HCT116 (cell line): ENCODE data around the gene U2AF1L4. TPM values are rescaled to one million over a fixed set of nuclear protein-coding genes. Genes with fewer than 3 reads are reported as not detected.

Experiments
- ATAC-seq: fragments of 200-7000 bp; cut with Tn5 transposase; 2 replicates; pipeline ENCODE4 v1.9.1; 2020; ENCODE audit warnings: mild to moderate bottlenecking, moderate library complexity
- BruUV-seq: library from RNA; stranded (reverse); fragments of 400-500 nt; replicated peaks from 2 replicates; lab custom pipeline; 2021; lab: Mats Ljungman, UMichigan
- CTCF ChIA-PET: fragments of 300-600 bp; sonication (Branson Sonifier 250); formaldehyde crosslinking; loops from one replicate; lab custom pipeline; 2021; ENCODE audit warnings: antibody characterized with exemption; lab: Charles Lee
- POLR2A ChIA-PET: fragments of 300-600, 350-600 bp; sonication (Branson Sonifier 250); formaldehyde crosslinking; loops from one replicate; lab custom pipeline; 2021; ENCODE audit warnings: antibody characterized with exemption; lab: Charles Lee
- RAD21 ChIA-PET, 2 experiments: fragments of 300-600 bp; sonication (Branson Sonifier 250); formaldehyde crosslinking; loops; one replicate each; lab custom pipeline; 2023; ENCODE audit warnings: low total read pairs in 2 of 2; ENCODE audit not compliant: uncharacterized antibody in 2 of 2, unreplicated experiment in 2 of 2, low non-redundant PET in 1 of 2; lab: Charles Lee
- DNase-seq: peaks from one replicate; pipeline ENCODE4 v3.0.0-alpha.2; 2010; ENCODE audit warnings: low read depth, low spot score
- H2AFZ ChIP-seq: fragments of 200-600 bp; shearing (Covaris generic), sonication (generic); 2 replicates; pipeline ENCODE4 v1.6.1; 2017; ENCODE audit warnings: low read depth, mixed run types, mixed read lengths, antibody characterized with exemption, low read length; ENCODE audit not compliant: poor library complexity, severe bottlenecking
- H3K27ac ChIP-seq: 2 replicates; pipeline ENCODE4 v1.5.1; 2012; ENCODE audit warnings: low read depth, low read length
- H3K27me3 ChIP-seq: fragments of 200-600 bp; sonication (generic); 2 replicates; pipeline ENCODE4 v1.6.1; 2016; ENCODE audit warnings: mixed run types, low read length, mixed read lengths; ENCODE audit not compliant: insufficient read depth
- H3K36me3 ChIP-seq, 2 experiments: fragments of 200-500 bp in 1 of 2; fragments of 200-600 bp in 1 of 2; sonication (Bioruptor generic) in 1 of 2; sonication (generic) in 1 of 2; 2 replicates each; pipeline versions ENCODE4 v1.5.1 to v1.6.1; 2014 to 2016; ENCODE audit warnings: low read length in 2 of 2, inconsistent platforms in 1 of 2, mixed read lengths in 1 of 2, mixed run types in 1 of 2; ENCODE audit not compliant: insufficient read depth in 2 of 2, control insufficient read depth in 1 of 2
- H3K4me1 ChIP-seq, 2 experiments: fragments of 200-600 bp in 1 of 2; sonication (generic) in 1 of 2; 2 replicates each; pipeline versions ENCODE4 v1.5.1 to v1.6.1; 2012 to 2017; ENCODE audit warnings: low read length in 2 of 2, inconsistent platforms in 1 of 2, mild to moderate bottlenecking in 1 of 2, mixed read lengths in 1 of 2, mixed run types in 1 of 2, moderate library complexity in 1 of 2; ENCODE audit not compliant: insufficient read depth in 2 of 2, control insufficient read depth in 1 of 2
- H3K4me2 ChIP-seq: fragments of 200-600 bp; sonication (generic); 2 replicates; pipeline ENCODE4 v1.6.1; 2017; ENCODE audit warnings: mixed run types, low read length, mixed read lengths
- H3K4me3 ChIP-seq, 2 experiments: fragments of 200-600 bp in 1 of 2; sonication (generic) in 1 of 2; replicated peaks in 1 of 2; 2 replicates each; pipeline ENCODE4 v1.5.1; 2011 to 2016; ENCODE audit warnings: low read length in 2 of 2, control low read depth in 1 of 2, low read depth in 1 of 2, mild to moderate bottlenecking in 1 of 2, mixed read lengths in 1 of 2, mixed run types in 1 of 2
- H3K79me2 ChIP-seq: fragments of 200-600 bp; sonication (generic); 2 replicates; pipeline ENCODE4 v1.6.1; 2017; ENCODE audit warnings: mild to moderate bottlenecking, mixed run types, low read length, moderate library complexity, mixed read lengths; ENCODE audit not compliant: insufficient read depth
- H3K9ac ChIP-seq: fragments of 200-600 bp; sonication (generic); 2 replicates; pipeline ENCODE4 v1.6.1; 2016; ENCODE audit warnings: low read length, mixed read lengths
- H3K9me2 ChIP-seq: fragments of 200-600 bp; sonication (generic), shearing (Covaris generic); 2 replicates; pipeline ENCODE4 v1.6.1; 2017; ENCODE audit warnings: mixed run types, mild to moderate bottlenecking, moderate library complexity; ENCODE audit not compliant: insufficient read depth
- H3K9me3 ChIP-seq, 2 experiments: fragments of 200-500 bp in 1 of 2; fragments of 200-600 bp in 1 of 2; sonication (Bioruptor generic) in 1 of 2; sonication (generic) in 1 of 2; 2 replicates each; pipeline ENCODE4 v1.6.1; 2014 to 2017; ENCODE audit warnings: low read length in 2 of 2, mixed read lengths in 2 of 2, inconsistent platforms in 1 of 2, low read depth in 1 of 2, mild to moderate bottlenecking in 1 of 2, mixed run types in 1 of 2, moderate library complexity in 1 of 2; ENCODE audit not compliant: control insufficient read depth in 1 of 2, insufficient read depth in 1 of 2
- H4K20me1 ChIP-seq: fragments of 200-600 bp; sonication (generic), shearing (Covaris generic); 2 replicates; pipeline ENCODE4 v1.6.1; 2017; ENCODE audit warnings: mixed run types, mild to moderate bottlenecking, moderate library complexity; ENCODE audit not compliant: insufficient read depth
- CBX3 ChIP-seq: IDR thresholded peaks from 2 replicates; pipeline ENCODE4 v1.6.1; 2012; ENCODE audit warnings: low read depth
- EGR1 ChIP-seq: IDR thresholded peaks from 2 replicates; pipeline ENCODE4 v1.6.1; 2012; ENCODE audit warnings: low read depth
- POLR2A ChIP-seq: IDR thresholded peaks from 2 replicates; pipeline ENCODE4 v1.7.0; 2011; ENCODE audit warnings: borderline replicate concordance; ENCODE audit not compliant: insufficient read depth, insufficient read length; ENCODE audit errors: extremely low read depth
- POLR2AphosphoS5 ChIP-seq: IDR thresholded peaks from 2 replicates; pipeline ENCODE4 v1.6.1; 2011; ENCODE audit warnings: mild to moderate bottlenecking, low read depth, low read length, moderate library complexity
- SIN3A ChIP-seq: IDR thresholded peaks from 2 replicates; pipeline ENCODE4 v1.6.1; 2012; ENCODE audit warnings: low read depth
- SP1 ChIP-seq: IDR thresholded peaks from 2 replicates; pipeline ENCODE4 v1.6.1; 2012; ENCODE audit warnings: low read depth
- TCF7L2 ChIP-seq: IDR thresholded peaks from 2 replicates; pipeline ENCODE4 v1.7.0; 2011; ENCODE audit warnings: borderline replicate concordance, inconsistent platforms; ENCODE audit not compliant: insufficient read depth, insufficient read length; ENCODE audit errors: extremely low read depth
- ZFX ChIP-seq: fragments of 450-650 bp; IDR thresholded peaks from 2 replicates; pipeline ENCODE4 v1.6.1; 2017
- intact Hi-C: fragments of 100-400 bp; cut with micrococcal nuclease; formaldehyde crosslinking; loops from 2 replicates; pipeline ENCODE4 v1.10.0; 2022
- total RNA-seq: library from RNA; stranded (reverse); gene quantifications from one replicate; pipeline ENCODE4 v1.2.1, GENCODE V29; 2021; ENCODE audit not compliant: unreplicated experiment
- TF ChIP-seq, protein P1 (sequence below): IDR thresholded peaks from 2 replicates; pipeline ENCODE4 v1.6.1; 2012
- TF ChIP-seq, protein P2 (sequence below), 3 experiments: fragments of 200-600 bp in 1 of 3; sonication (generic) in 1 of 3; IDR thresholded peaks in 2 of 3; conservative IDR thresholded peaks in 1 of 3; 2 replicates each; pipeline ENCODE4 v1.5.1; 2012 to 2017; ENCODE audit warnings: low read depth in 2 of 3, low read length in 2 of 3, antibody characterized with exemption in 1 of 3, borderline replicate concordance in 1 of 3, control low read depth in 1 of 3, mild to moderate bottlenecking in 1 of 3, mixed read lengths in 1 of 3, mixed run types in 1 of 3, moderate library complexity in 1 of 3; ENCODE audit not compliant: insufficient read depth in 1 of 3
- TF ChIP-seq, protein P3 (sequence below): IDR thresholded peaks from 2 replicates; pipeline ENCODE4 v1.6.1; 2012; ENCODE audit warnings: low read depth

Gene U2AF1L4
- total RNA-seq, 1 experiment from 2014 or later: 15.6 TPM

DNA sequence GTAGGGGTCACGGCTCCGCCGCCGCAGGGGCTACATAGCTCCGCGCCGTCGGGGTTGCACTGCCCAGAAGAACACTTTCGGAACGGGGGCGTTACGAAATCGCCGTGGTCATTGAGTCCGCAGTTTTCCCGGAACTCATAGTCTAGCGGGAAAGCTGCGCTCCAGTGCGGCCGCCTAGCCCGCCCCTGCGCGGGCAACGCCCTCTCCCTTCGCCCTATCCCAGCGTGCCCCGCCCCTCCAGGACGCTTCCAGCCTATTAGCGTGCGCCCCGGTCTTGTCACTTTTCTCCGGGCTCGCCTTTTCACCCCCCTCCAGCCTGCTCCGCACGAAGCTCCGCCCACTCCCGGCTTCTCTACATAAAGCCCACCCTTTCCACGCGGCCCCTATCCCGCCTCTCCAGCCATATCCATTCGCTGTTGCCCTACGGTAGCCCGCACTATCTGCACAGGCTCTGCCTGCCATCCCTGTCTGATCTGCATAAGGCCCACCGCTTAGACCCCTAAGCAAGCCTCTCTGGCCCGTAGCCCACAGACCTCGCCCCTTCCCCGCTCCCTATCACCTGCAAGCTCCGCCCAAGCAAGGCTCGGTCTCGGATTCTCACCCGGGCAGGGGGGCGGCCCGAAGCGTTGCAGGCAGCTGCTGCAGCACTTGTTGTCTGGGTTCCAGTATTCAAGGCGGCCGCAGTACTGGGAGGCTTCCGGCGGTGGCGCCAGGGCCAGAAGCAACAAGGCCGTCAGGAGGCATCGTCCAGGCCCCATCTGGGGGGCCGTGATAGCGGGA, 4.6 kb downstream of the U2AF1L4 start:
- Histone ChIP-seq H3K79me2 (peaks cover 1% of the 10 kb centered on the region; the same call in 1 of the 2 replicates), H3K9me3 (no peaks in the 10 kb centered on the region), H2AFZ (peak overlapping the region; percentile 78), H3K27me3 (no peaks in the 10 kb centered on the region), H3K9ac (peak overlapping the region; percentile 72), H3K27ac (peak overlapping the region; percentile 73), H3K4me1 (peaks cover 20 to 26% of the 10 kb centered on the region in 2 experiments; a peak in 3 of 4 replicates), H4K20me1 (no peaks in the 10 kb centered on the region), H3K4me3 (peak overlapping the region; percentile 61 to 74), H3K36me3 (peaks cover 14 to 23% of the 10 kb centered on the region in 2 experiments; a peak in 3 of 4 replicates), H3K4me2 (peak overlapping the region; percentile 100), H3K9me2 (no peaks in the 10 kb centered on the region)
- DNase-seq (peak; percentile 87), ATAC-seq (peak; percentile 80)
- intact Hi-C loops: no loop called here
- CTCF ChIA-PET: interaction anchor here (1.1 kb wide), 2 partner anchors 17 to 79 kb away, joined by 3 read pairs; no protein-coding TSS in a partner anchor
- TF ChIP-seq EGR1 (0 out of 2 replicates have a peak, but pooled peaks have one; percentile 10), CBX3 (no peak), ZFX (peak; percentile 18; the same call in 1 of the 2 replicates), POLR2A (peak; percentile 81), SP1 (peak; percentile 84), TCF7L2 (no peak), POLR2AphosphoS5 (peak; percentile 41), SIN3A (0 out of 2 replicates have a peak, but pooled peaks have one; percentile 52)
- TF ChIP-seq, protein P1, sequence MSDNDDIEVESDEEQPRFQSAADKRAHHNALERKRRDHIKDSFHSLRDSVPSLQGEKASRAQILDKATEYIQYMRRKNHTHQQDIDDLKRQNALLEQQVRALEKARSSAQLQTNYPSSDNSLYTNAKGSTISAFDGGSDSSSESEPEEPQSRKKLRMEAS: peak; percentile 55; the same call in 1 of the 2 replicates
- TF ChIP-seq, protein P2, sequence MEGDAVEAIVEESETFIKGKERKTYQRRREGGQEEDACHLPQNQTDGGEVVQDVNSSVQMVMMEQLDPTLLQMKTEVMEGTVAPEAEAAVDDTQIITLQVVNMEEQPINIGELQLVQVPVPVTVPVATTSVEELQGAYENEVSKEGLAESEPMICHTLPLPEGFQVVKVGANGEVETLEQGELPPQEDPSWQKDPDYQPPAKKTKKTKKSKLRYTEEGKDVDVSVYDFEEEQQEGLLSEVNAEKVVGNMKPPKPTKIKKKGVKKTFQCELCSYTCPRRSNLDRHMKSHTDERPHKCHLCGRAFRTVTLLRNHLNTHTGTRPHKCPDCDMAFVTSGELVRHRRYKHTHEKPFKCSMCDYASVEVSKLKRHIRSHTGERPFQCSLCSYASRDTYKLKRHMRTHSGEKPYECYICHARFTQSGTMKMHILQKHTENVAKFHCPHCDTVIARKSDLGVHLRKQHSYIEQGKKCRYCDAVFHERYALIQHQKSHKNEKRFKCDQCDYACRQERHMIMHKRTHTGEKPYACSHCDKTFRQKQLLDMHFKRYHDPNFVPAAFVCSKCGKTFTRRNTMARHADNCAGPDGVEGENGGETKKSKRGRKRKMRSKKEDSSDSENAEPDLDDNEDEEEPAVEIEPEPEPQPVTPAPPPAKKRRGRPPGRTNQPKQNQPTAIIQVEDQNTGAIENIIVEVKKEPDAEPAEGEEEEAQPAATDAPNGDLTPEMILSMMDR (IDR thresholded peaks at IDR 0.05 in 2 of 3, conservative IDR thresholded peaks at IDR 0.05 in 1 of 3; ENCODE audit: borderline replicate concordance in 1 of 3, insufficient read depth in 1 of 3, low read depth in 2 of 3, low read length in 2 of 3): peak in 1 of 3 experiments; percentile 30; a peak in 1 of 6 replicates
- TF ChIP-seq, protein P3, sequence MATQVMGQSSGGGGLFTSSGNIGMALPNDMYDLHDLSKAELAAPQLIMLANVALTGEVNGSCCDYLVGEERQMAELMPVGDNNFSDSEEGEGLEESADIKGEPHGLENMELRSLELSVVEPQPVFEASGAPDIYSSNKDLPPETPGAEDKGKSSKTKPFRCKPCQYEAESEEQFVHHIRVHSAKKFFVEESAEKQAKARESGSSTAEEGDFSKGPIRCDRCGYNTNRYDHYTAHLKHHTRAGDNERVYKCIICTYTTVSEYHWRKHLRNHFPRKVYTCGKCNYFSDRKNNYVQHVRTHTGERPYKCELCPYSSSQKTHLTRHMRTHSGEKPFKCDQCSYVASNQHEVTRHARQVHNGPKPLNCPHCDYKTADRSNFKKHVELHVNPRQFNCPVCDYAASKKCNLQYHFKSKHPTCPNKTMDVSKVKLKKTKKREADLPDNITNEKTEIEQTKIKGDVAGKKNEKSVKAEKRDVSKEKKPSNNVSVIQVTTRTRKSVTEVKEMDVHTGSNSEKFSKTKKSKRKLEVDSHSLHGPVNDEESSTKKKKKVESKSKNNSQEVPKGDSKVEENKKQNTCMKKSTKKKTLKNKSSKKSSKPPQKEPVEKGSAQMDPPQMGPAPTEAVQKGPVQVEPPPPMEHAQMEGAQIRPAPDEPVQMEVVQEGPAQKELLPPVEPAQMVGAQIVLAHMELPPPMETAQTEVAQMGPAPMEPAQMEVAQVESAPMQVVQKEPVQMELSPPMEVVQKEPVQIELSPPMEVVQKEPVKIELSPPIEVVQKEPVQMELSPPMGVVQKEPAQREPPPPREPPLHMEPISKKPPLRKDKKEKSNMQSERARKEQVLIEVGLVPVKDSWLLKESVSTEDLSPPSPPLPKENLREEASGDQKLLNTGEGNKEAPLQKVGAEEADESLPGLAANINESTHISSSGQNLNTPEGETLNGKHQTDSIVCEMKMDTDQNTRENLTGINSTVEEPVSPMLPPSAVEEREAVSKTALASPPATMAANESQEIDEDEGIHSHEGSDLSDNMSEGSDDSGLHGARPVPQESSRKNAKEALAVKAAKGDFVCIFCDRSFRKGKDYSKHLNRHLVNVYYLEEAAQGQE: no peak
- POLR2A ChIA-PET: interaction anchor here (0.7 to 2.2 kb wide), 7 partner anchors 8 to 230 kb away, joined by 3 to 8 read pairs (median 4); partner anchors contain the start of gene LIN37
- RAD21 ChIA-PET: interaction anchor here (0.8 kb wide), 2 partner anchors 8 to 191 kb away, joined by 3 read pairs; partner anchors contain the start of gene LIN37 (in 1 of the 2)
- no TSS peak for BruUV-seq
